Femur (tissue), 1 donor: ENCODE data around the gene DDC.
"Not testable (repeated sequence)": the region's sequence is repeated elsewhere in the genome, so short reads cannot be mapped to it uniquely, and the experiment has no call there.

Source experiments
- DNase-seq: peaks from one replicate; pipeline ENCODE4 v3.0.0-alpha.2; 2017

Gene DDC

GRCh38 chr7:50554431-50555322 lies 10.5 kb downstream of the DDC start:
- DNase-seq: no peak

DNA sequence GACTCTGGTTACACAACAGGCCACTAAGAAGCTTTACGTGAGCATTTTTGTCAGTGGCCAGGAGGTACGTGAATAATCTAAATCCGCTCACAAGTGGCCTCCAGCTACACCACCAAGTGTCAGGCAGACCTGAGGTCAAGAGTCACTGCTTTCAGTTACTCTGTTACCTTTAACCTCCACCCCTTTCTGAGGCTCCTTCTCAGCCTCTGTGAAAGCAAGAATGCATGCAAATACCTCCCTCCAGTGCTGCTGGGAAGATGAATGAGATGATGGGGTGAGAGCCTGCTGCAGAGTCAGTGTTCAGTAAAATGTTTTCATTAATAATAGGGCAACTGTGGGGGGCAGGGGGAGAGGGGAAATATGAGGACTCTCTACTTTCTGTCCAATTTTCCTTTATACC lies 11.2 kb downstream of the DDC start:
- DNase-seq: no peak

- DNase-seq: peak; percentile 41
These were observed 12.3 kb downstream of the DDC start for GRCh38 chr7:50552921-50553320.

DNA sequence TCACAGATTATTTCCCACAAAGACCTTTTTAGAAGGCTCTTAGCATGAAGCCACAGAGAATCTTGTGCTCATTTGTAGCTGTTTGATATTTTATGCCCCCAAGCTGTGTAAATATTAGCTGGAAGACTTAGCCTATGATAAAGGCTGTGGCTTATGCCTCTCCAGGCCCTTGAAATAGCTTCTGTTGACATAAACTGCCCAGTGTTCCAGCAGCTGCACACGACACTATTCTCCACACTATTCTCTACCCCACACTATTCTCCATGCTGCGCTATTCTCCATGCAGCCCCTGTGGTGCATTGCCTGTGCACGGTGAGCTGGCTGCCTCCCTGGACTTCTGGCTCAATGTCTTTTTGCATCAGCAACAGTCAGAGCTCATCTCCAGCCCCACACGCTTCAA lies 13.1 kb downstream of the DDC start:
- no peak for DNase-seq

DNA sequence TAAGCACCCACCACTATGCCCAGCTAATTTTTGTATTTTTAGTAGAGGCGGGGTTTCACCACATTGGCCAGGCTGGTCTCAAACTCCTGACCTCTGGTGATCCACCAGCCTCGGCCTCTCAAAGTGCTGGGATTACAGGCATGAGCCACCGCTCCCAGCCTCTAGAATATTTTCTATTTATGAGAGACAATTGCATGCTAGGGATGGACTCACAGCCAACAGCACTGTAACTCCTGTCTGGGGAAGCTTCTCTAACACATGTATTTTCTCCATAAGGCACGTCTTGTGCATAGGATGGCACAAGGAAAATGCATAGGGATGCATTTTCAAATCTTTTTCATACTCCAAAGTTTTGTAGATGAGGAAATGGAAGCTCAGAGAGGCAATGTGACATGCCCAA lies 19.6 kb downstream of the DDC start:
- not testable (repeated sequence) for DNase-seq

DNA sequence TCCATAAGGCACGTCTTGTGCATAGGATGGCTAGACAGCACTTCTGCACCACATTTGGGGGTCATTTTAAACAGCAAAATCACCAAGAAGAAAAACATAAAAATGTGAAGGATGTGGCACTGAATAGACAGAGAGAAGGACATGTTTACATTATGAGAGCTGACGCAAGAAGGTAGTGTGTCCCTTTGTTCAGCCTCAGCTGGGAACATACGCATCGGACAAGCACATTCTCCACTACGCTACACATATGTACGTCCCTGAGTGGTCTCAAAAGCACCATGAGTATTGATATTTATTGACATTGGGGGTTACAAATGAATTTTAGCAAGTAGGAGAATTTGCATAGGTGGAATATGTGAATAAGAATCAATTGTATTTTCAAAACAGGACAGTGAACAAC lies 20.2 kb downstream of the DDC start:
- DNase-seq: no peak

DNA sequence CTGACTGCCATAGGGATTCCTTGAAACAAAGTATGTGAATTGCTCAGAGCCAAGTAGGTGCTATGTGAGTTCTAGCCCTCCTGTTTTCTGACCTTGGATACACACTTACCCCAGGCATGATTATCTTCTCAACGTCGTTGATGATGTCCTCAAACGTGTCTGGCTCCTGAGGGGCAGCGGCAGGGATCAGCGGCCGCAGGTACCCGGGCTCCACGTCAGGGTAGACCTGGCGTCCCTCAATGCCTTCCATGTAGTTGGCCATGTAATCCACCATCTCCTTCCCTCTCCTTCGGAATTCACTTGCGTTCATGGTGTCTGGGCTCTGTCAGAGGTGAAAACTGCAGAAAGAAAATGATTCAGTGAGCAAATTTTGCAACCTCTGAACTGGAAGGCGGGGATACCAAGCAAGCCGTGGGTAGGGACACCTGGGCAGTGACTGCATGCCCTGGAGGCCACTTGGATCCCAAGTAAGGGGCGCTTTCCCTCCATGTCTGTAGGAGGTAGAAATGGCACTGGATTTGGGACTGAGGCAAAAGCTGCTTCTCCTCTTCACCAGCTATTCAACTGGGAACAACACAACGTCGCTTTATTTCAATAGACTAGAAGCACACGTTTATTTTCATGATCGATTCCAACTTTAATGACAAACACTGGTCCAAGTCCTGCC lies 21.3 kb downstream of the DDC start:
- DNase-seq: no peak

DNA sequence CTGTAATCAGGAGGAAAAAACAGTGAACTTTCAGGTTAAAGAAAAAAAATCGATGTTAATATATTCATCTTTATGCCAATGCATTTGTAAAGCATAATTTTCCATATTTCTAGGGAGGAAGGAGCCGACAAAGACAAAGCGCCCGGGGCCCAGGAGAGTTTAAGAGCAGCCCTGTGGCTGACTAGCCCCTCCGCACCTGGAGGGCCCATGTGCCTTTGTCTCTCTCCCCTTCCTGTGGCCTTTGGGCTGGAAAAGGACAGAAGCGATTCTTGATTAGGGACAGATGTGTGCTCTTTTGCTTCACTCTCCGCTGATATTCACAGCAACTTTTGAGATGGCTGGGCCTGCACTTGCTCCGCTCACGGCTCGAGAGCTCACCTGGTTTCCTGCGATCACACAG lies 23.1 kb downstream of the DDC start:
- no peak for DNase-seq

DNA sequence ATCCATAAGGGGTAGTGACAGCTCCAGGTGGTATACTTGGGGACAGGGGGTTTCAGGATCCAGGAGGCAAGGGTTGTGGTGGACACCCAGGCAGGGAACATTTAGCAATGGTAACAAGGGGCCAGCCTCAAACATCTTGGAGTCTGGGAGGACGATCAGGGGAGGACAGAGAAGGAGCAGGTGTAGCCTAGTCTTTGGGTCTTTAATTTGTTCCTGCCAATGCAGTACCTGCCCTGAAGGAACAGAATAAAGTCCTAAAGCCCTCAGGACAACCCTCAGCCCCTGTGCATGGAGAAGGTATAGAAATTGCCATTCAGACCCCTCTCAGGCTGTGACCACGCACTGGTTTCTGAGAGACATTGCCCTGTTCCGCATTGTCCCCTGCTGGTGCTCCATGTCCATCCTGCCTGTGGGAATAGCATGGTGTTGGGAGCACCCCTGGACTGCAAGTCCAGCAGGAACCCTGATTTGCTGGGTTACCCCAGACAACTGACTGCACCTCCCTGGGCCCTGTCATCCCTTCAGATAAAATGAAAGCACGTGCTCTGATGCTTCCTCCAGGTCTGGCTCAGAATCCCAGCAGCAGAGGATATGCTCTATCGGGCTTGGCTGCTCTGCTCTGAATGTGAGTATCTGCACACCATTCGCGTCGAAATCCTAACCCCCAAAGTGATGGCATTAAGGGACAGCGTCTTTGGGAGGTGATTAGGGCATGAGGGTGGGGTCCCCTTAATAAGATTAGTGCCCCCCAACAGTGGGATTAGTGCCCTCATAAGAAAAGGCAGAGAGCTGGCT lies 24.2 kb downstream of the DDC start:
- DNase-seq: no peak

- DNase-seq: no peak
These were observed 25.5 kb downstream of the DDC start for GRCh38 chr7:50539725-50540124.

GRCh38 chr7:50538478-50538877 lies 26.7 kb downstream of the DDC start:
- no peak for DNase-seq

GRCh38 chr7:50537417-50537816 lies 27.8 kb downstream of the DDC start:
- no peak for DNase-seq

DNA sequence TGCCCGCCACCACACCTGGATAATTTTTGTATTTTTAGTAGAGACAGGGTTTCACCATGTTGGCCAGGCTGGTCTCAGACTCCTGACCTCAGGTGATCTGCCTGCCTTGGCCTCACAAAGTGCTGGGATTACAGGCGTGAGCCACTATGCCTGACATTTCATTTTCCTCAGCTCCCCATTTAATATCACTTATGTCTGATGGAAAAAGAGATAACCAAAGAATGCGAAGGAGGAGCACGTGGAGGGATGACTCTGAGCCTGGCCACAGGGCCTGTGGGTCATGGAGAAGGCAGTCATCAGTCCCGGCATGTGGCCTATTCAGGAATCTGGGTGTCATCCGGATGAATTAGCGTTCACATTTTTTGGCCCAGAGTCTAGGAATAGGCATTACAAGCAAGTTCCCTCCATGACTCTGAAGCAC lies 29.9 kb downstream of the DDC start:
- DNase-seq: not testable (repeated sequence)

DNA sequence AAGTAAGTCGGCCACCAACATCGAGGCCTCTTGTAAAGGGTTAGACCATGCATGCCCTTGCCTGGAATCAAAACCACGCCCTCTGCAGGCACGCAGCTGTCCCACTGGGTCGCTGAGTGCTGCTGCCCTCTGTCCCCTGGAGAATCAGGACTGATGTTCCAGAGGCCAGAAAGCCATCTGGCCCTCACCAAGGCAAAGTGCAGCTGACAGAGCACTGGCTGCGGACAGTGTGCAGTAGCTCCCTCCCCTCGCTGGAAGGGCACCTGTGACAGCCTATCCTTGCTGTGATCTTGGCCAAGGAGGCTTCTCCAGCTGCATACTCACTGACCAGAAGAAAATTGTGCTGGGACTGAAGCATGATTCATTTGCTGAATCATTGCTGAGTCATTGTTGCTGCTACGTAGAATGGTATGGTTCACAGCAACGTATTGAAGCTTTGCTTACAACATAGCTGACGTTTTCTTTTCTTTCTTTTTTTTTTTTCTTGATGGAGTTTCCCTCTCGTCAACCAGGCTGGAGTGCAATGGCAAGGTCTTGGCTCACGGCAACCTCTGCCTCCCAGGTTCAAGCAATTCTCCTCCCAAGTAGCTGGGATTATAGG lies 30.4 kb downstream of the DDC start:
- DNase-seq: no peak

GRCh38 chr7:50533866-50534265 lies 31.3 kb downstream of the DDC start:
- no peak for DNase-seq

GRCh38 chr7:50531928-50532327 lies 33.3 kb downstream of the DDC start:
- no peak for DNase-seq

GRCh38 chr7:50531401-50531911 lies 33.7 kb downstream of the DDC start:
- no peak for DNase-seq

GRCh38 chr7:50530766-50531165 lies 34.4 kb downstream of the DDC start:
- no peak for DNase-seq

DNA sequence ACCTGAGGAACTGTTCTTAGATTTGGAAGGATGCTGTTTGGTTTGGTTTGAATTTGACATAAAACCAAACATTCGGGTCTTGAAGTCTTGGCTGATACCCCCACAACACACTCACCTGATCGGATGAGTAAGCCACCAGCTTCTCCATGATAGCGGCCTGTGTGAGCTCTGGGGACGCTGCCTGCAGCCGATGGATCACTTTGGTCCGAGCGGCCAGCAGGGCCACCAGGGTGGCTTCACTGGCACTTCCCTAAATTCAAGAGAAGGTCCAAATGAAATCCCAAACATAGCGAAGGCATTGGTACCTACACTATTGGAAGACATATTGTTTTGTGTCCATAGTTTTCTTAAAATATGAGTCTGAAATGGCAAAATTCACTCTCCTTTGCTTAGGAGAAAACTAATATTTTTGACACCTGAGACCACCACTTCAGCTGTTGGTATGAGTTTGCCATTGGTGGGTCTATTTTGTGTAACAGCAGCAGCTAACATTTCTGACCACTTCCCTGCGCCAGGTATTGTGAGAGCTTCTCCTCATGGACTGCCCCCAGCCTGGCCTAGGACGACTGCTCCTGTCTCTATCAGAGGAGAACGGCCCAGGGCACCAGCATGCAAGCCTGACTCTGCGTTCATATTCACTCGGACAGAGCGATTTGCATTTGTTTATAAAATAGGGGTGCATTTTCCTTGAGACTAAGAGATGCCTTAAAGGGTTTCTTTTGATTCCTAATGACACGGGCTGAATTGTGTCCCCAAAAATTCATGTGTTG lies 35.9 kb downstream of the DDC start:
- no peak for DNase-seq

- DNase-seq: no peak
These were observed 36.7 kb downstream of the DDC start for GRCh38 chr7:50528266-50529092.

GRCh38 chr7:50519350-50519749 lies 45.9 kb downstream of the DDC start:
- DNase-seq: not testable (repeated sequence)
